Skin of body (tissue), 3 donors: ENCODE results near the gene EDC4. TPM values are rescaled to one million over a fixed set of nuclear protein-coding genes. Genes with fewer than 3 reads are reported as not detected.

ENCODE experiments used
- DNase-seq: peaks from one replicate; lab custom pipeline; 2025; lab: John Stamatoyannopoulos, UW
- small RNA-seq: library from RNA; depleted of rRNA; stranded (forward); fragments of <200 nt; gene quantifications from one replicate; pipeline ENCODE3, GENCODE V24; 2014; ENCODE audit warnings: low replicate concordance
- total RNA-seq: library from RNA; depleted of rRNA; stranded (reverse); fragments of >200 nt; gene quantifications from one replicate; pipeline ENCODE4 v1.2.3, GENCODE V29; 2014

EDC4 gene
- total RNA-seq, 1 donor from 2014 or later = 36.7 TPM

GRCh38 chr16:67930191-67930590, 57.3 kb downstream of the EDC4 start:
- no peak for DNase-seq

GRCh38 chr16:67930678-67931211, 57.9 kb downstream of the EDC4 start:
- no peak for DNase-seq

Small RNA genes within 50 kb of the gene (small RNA-seq; reads per million reads assigned to genes)
- gene AC040162.2 (not detected), gene NRN1L (not detected)

Other genes with a start within 250 kb of the EDC4 start
- gene CARMIL2, start 227.9 kb upstream of the EDC4 start, total RNA-seq = 0.39 TPM
- gene ACD, start 212.8 kb upstream of the EDC4 start, total RNA-seq = 6.6 TPM
- gene PARD6A, start 212.1 kb upstream of the EDC4 start, total RNA-seq = 0.69 TPM
- gene ENKD1, start 206.3 kb upstream of the EDC4 start, total RNA-seq = 9.1 TPM
- 1.8 TPM for gene C16orf86, start 206.2 kb upstream of the EDC4 start, total RNA-seq
- gene GFOD2, start 153.7 kb upstream of the EDC4 start, total RNA-seq = 14.1 TPM
- gene RANBP10, start 66.5 kb upstream of the EDC4 start, total RNA-seq = 8.7 TPM
- gene TSNAXIP1, start 66.2 kb upstream of the EDC4 start, total RNA-seq = 0.59 TPM
- 21.7 TPM for gene THAP11, start 30.7 kb upstream of the EDC4 start, total RNA-seq
- 56.5 TPM for gene NUTF2, start 26.1 kb upstream of the EDC4 start, total RNA-seq
- 49.6 TPM for gene CENPT, start 25.4 kb upstream of the EDC4 start, total RNA-seq
- gene NRN1L, start 11.8 kb downstream of the EDC4 start, total RNA-seq = not detected
- 8.3 TPM for gene PSKH1, start 20.2 kb downstream of the EDC4 start, total RNA-seq
- gene CTRL, start 58.8 kb downstream of the EDC4 start, total RNA-seq = 0.49 TPM
- gene PSMB10, start 63.8 kb downstream of the EDC4 start, total RNA-seq = 16.4 TPM
- 7.6 TPM for gene LCAT, start 71.1 kb downstream of the EDC4 start, total RNA-seq
- gene SLC12A4, start 95.6 kb downstream of the EDC4 start, total RNA-seq = 38.1 TPM
- gene DPEP3, start 107.4 kb downstream of the EDC4 start, total RNA-seq = not detected
- gene DPEP2, start 126.4 kb downstream of the EDC4 start, total RNA-seq = 1.8 TPM
- not detected for gene DPEP2NB, start 142.9 kb downstream of the EDC4 start, total RNA-seq
- gene DDX28, start 150.2 kb downstream of the EDC4 start, total RNA-seq = 6.1 TPM
- 11.0 TPM for gene DUS2, start 150.2 kb downstream of the EDC4 start, total RNA-seq
- 21.5 TPM for gene NFATC3, start 212.3 kb downstream of the EDC4 start, total RNA-seq